ENCODE measurements around the gene EPN1.
"Not testable (repeated sequence)": the region's sequence is repeated elsewhere in the genome, so short reads cannot be mapped to it uniquely, and the experiment has no call there.

The EPN1 gene

DNA sequence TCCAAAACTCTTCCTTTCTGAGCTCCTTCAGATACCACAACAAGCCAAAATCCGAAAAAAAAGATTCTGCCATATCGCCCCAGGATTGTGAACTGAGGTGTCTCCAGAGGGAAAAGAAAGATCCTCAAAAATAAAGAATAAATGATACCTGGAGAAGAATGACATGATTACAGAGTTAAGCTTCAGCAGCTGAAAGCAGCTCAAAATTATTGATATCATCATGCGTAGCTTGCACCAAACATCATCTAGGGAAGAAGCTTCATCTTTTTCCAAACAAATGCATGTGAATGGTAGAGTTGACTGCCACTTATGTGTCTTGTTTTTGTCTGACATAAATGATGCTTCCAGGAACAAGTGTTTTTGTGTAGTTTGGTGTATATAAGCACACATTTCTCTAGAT, 63.3 kb downstream of the EPN1 start, which contains the start of gene NLRP9:
NLRP9 (minus strand) TSS at position 101 of the 400 bp plus-strand sequence; CDS start at position 73, 28 bp downstream.
- no peak for DNase-seq

DNA sequence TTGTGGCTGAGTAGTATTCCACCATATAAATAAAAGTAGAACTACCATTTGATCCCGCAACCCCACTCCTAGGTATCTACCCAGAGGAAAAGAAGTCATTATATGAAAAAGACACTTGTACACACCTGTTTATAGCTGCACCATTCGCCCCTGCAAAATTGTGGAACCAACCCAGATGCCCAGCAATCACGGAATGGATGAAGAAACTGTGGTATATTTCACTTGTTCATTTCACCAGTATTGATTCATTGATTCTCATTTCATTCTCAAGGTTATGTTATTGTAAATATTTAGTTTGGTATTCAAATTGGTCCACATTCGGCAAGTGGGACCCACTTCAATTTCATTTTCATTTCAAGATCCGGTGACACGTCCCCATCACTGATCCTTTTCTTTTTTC, 75.7 kb downstream of the EPN1 start:
- no peak for DNase-seq

- DNase-seq: no peak
These were observed 78.4 kb downstream of the EPN1 start for GRCh38 chr19:55753401-55753800.

GRCh38 chr19:55756808-55757207, 81.8 kb downstream of the EPN1 start:
- not testable (repeated sequence) for DNase-seq

GRCh38 chr19:55758797-55759196, 83.8 kb downstream of the EPN1 start, which contains the start of gene RFPL4A:
TSS of gene RFPL4A (plus strand) at chr19:55759097. CDS start at chr19:55761801, 2,704 bp downstream.
- DNase-seq: not testable (repeated sequence)

All from AML-193 (cell line).